HepG2 (cell line): ENCODE results near the gene THADA. TPM values are rescaled to one million over a fixed set of nuclear protein-coding genes. Genes with fewer than 3 reads are reported as not detected.

Source experiments
- ATAC-seq: fragments of 200-7000 bp; cut with Tn5 transposase; 3 replicates; pipeline ENCODE4 v1.9.1; 2020; ENCODE audit warnings: mild to moderate bottlenecking, moderate library complexity
- BruUV-seq: library from RNA; stranded (reverse); fragments of 400-500 nt; replicated peaks from 2 replicates; lab custom pipeline; 2021; lab: Mats Ljungman, UMichigan
- CTCF ChIA-PET: fragments of 300-600 bp; formaldehyde crosslinking; extraction: SDS; loops from one replicate; lab custom pipeline; 2021; ENCODE audit warnings: low total read pairs, inconsistent platforms, low intra/inter-chr PET ratio; lab: Yijun Ruan, JAX
- POLR2A ChIA-PET: fragments of 350-600 bp; sonication (Branson Sonifier 250); formaldehyde crosslinking; loops from one replicate; lab custom pipeline; 2020; ENCODE audit warnings: antibody characterized with exemption, inconsistent platforms; lab: Yijun Ruan, JAX
- DNase-seq: peaks from one replicate; pipeline ENCODE4 v3.0.0-alpha.2; 2015; ENCODE audit warnings: low spot score
- FAIRE-seq: peaks from 3 replicates; lab custom pipeline; 2011; peaks lifted over from hg19 to GRCh38; lab: Jason Lieb, UNC
- H2AFZ ChIP-seq: one replicate; pipeline ENCODE4 v1.6.1; 2011; ENCODE audit warnings: low read length, inconsistent platforms
- H3K27ac ChIP-seq: fragments of 300-600 bp; 3 replicates; pipeline ENCODE4 v1.8.0; 2011; ENCODE audit warnings: mixed run types, mild to moderate bottlenecking, mixed read lengths, low read length, inconsistent platforms; ENCODE audit not compliant: insufficient read depth; ENCODE audit errors: extremely low read length
- H3K27me3 ChIP-seq, 2 experiments: fragments of 200-600 bp in 1 of 2; 2 replicates in 1 of 2; 3 replicates in 1 of 2; pipeline versions ENCODE4 v1.6.0 to v1.8.0; 2011; ENCODE audit warnings: low read length in 2 of 2, mild to moderate bottlenecking in 2 of 2, moderate library complexity in 2 of 2, inconsistent platforms in 1 of 2; ENCODE audit not compliant: insufficient read depth in 2 of 2, control insufficient read depth in 1 of 2
- H3K36me3 ChIP-seq, 2 experiments: fragments of 200-600 bp in 1 of 2; replicated peaks in 1 of 2; 2 replicates in 1 of 2; 3 replicates in 1 of 2; pipeline versions ENCODE4 v1.5.1 to v1.8.0; 2011; ENCODE audit warnings: low read length in 2 of 2, inconsistent platforms in 1 of 2; ENCODE audit not compliant: insufficient read depth in 2 of 2, control insufficient read depth in 1 of 2
- H3K4me1 ChIP-seq: 2 replicates; pipeline ENCODE4 v1.5.1; 2012; ENCODE audit warnings: low read length, inconsistent platforms; ENCODE audit not compliant: insufficient read depth
- H3K4me2 ChIP-seq: 2 replicates; pipeline ENCODE4 v1.6.0; 2011; ENCODE audit warnings: low read depth, low read length, inconsistent platforms
- H3K4me3 ChIP-seq, 3 experiments: fragments of 200-600 bp in 1 of 3; sonication (generic), shearing (Covaris generic) in 1 of 3; replicated peaks in 1 of 3; 2 replicates each; pipeline ENCODE4 v1.5.1; 2011 to 2016; ENCODE audit warnings: low read length in 3 of 3, inconsistent platforms in 2 of 3, low read depth in 2 of 3, mild to moderate bottlenecking in 2 of 3, control low read depth in 1 of 3, mixed read lengths in 1 of 3; ENCODE audit not compliant: insufficient read depth in 1 of 3
- H3K79me2 ChIP-seq: one replicate; pipeline ENCODE4 v1.6.1; 2011; ENCODE audit warnings: low read length, inconsistent platforms; ENCODE audit not compliant: insufficient read depth
- H3K9ac ChIP-seq: 2 replicates; pipeline ENCODE4 v1.6.0; 2011; ENCODE audit warnings: mild to moderate bottlenecking, low read depth, low read length, inconsistent platforms; ENCODE audit not compliant: insufficient read depth
- H3K9me3 ChIP-seq: 2 replicates; pipeline ENCODE4 v1.5.1; 2012; ENCODE audit warnings: mild to moderate bottlenecking, low read length
- H4K20me1 ChIP-seq: 2 replicates; pipeline ENCODE4 v1.6.0; 2011; ENCODE audit warnings: inconsistent platforms, mild to moderate bottlenecking, low read length, moderate library complexity; ENCODE audit not compliant: insufficient read depth
- KLF12 ChIP-seq: sonication (generic); formaldehyde crosslinking; IDR thresholded peaks from 2 replicates; pipeline ENCODE4 v1.4.0; 2020; ENCODE audit warnings: missing genetic modification reagents, borderline replicate concordance
- KMT2B ChIP-seq: IDR thresholded peaks from 2 replicates; pipeline ENCODE4 v1.6.1; 2016; ENCODE audit warnings: missing genetic modification reagents, missing compliant biosample characterization
- REXO4 ChIP-seq: sonication (generic); formaldehyde crosslinking; IDR thresholded peaks from 2 replicates; pipeline ENCODE4 v1.8.0; 2022; ENCODE audit warnings: missing genetic modification reagents, mild to moderate bottlenecking, borderline replicate concordance
- RFX5 ChIP-seq: IDR thresholded peaks from 2 replicates; pipeline ENCODE4 v1.6.1; 2011; ENCODE audit warnings: low read depth, low read length, improper control_type of control experiment
- RORA ChIP-seq: sonication (generic); formaldehyde crosslinking; IDR thresholded peaks from 2 replicates; pipeline ENCODE4 v1.5.0; 2020; ENCODE audit warnings: mild to moderate bottlenecking, missing genetic modification reagents, moderate library complexity
- ZNF331 ChIP-seq: sonication (generic); formaldehyde crosslinking; IDR thresholded peaks from 2 replicates; pipeline ENCODE4 v1.4.0; 2020; ENCODE audit warnings: missing genetic modification reagents
- ZNF589 ChIP-seq: sonication (generic); formaldehyde crosslinking; conservative IDR thresholded peaks from 2 replicates; pipeline ENCODE4 v1.8.0; 2022; ENCODE audit warnings: mild to moderate bottlenecking, moderate library complexity, missing genetic modification reagents
- WGBS: methylation state at CpG from one replicate; pipeline ENCODE4 v1.1.6; 2017; ENCODE audit warnings: low lambda C conversion rate; 5-methylcytosine and 5-hydroxymethylcytosine counted together
- in situ Hi-C: cut with HindIII; loops from 2 replicates; pipeline ENCODE4 v1.10.0; 2017; ENCODE audit warnings: low pct_unique_long_range_greater_than_20kb; ENCODE audit not compliant: extremely low pct_ligation_motif_present
- intact Hi-C: fragments of 100-400 bp; cut with micrococcal nuclease; formaldehyde crosslinking; loops from one replicate; pipeline ENCODE4 v1.10.0; 2022; ENCODE audit not compliant: unreplicated experiment
- polyA plus RNA-seq, 8 experiments: library from polyadenylated mRNA; depleted of rRNA in 3 of 8; stranded (reverse) in 7 of 8; unstranded in 1 of 8; fragments of >200 nt; fragmentation: Illumina TruSeq in 4 of 8; extraction: Trizol in 4 of 8; gene quantifications; 2 replicates each; pipeline versions ENCODE4 v1.2.1 to v1.2.3, GENCODE V29; 2011 to 2016; ENCODE audit warnings: low read depth in 4 of 8, missing spikeins in 1 of 8, mixed read lengths in 1 of 8; ENCODE audit not compliant: insufficient read depth in 1 of 8
- total RNA-seq, 5 experiments: library from RNA; depleted of rRNA; stranded (reverse); fragments of >200 nt; fragmentation: Illumina TruSeq; extraction: Trizol; gene quantifications; 2 replicates each; pipeline ENCODE4 v1.2.3, GENCODE V29; 2016; ENCODE audit warnings: low read depth in 1 of 5
- TF ChIP-seq, protein P1 (sequence below): sonication (generic); formaldehyde crosslinking; IDR thresholded peaks from 2 replicates; pipeline ENCODE4 v1.4.0; 2020; ENCODE audit warnings: missing genetic modification reagents, borderline replicate concordance
- TF ChIP-seq, protein P2 (sequence below), 2 experiments: fragments of 450-650 bp in 1 of 2; sonication (generic) in 1 of 2; formaldehyde crosslinking in 1 of 2; IDR thresholded peaks; 2 replicates each; pipeline versions ENCODE4 v1.6.1 to v1.8.0; 2016 to 2022; ENCODE audit warnings: antibody characterized with exemption in 1 of 2, mild to moderate bottlenecking in 1 of 2, missing genetic modification reagents in 1 of 2

The THADA gene
- total and polyA plus RNA-seq, 2 of the 13 experiments (the other 11 are each of a cell fraction or from before 2014, with no cell fraction given), result 12.7 to 21.7 TPM

DNA sequence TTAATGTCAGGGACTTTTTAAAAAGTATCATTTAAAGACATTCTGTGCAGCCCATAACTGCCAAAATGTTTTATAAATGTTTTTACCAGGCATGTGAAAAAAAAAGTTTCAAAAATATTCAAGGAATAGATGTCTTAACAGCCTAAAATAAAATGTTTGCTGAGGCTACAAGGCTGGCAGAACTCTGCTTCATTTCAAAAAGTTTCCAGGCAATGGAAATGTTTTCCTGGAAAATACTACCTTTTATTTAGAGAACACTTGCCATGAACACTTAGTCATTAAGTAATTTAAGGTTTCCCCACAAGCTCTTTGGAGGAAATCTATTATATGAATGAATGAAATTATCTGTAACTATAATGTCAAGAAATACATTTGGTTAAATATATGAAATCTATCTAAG, 68.8 kb downstream of the THADA start:
- POLR2A ChIA-PET, result no interaction called here
- H4K20me1 ChIP-seq, result no peaks in the 10 kb centered on the region
- H3K9ac ChIP-seq, result no peak overlapping the region
- TF ChIP-seq ZNF589 (CRISPR knock-in tag), result no peak
- no peak for TF ChIP-seq REXO4 (CRISPR knock-in tag)
- TF ChIP-seq, protein P1, sequence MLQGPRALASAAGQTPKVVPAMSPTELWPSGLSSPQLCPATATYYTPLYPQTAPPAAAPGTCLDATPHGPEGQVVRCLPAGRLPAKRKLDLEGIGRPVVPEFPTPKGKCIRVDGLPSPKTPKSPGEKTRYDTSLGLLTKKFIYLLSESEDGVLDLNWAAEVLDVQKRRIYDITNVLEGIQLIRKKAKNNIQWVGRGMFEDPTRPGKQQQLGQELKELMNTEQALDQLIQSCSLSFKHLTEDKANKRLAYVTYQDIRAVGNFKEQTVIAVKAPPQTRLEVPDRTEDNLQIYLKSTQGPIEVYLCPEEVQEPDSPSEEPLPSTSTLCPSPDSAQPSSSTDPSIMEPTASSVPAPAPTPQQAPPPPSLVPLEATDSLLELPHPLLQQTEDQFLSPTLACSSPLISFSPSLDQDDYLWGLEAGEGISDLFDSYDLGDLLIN (CRISPR knock-in tag), result no peak
- TF ChIP-seq KMT2B (CRISPR knock-in tag), result no peak
- no peak for TF ChIP-seq RFX5
- TF ChIP-seq, all 625 proteins: peak for 0
- no peak overlapping the region for H2AFZ ChIP-seq
- no peak for ATAC-seq
- no peaks in the 10 kb centered on the region for H3K4me1 ChIP-seq
- peaks cover 0 to 6% of the 10 kb centered on the region in 2 experiments; a peak in 3 of 5 replicates for H3K36me3 ChIP-seq
- no peaks in the 10 kb centered on the region; the same call in 1 of the 2 replicates for H3K9me3 ChIP-seq
- H3K4me3 ChIP-seq, result no peak overlapping the region
- in situ Hi-C loops (no loop called here), intact Hi-C loops (no loop called here)
- H3K27ac ChIP-seq, result no peak overlapping the region
- H3K79me2 ChIP-seq, result no peaks in the 10 kb centered on the region
- H3K4me2 ChIP-seq, result no peak overlapping the region
- no peak for DNase-seq
- CTCF ChIA-PET, result no interaction called here
- no peak for FAIRE-seq
- no TSS peak for BruUV-seq
- no peaks in the 10 kb centered on the region for H3K27me3 ChIP-seq

DNA sequence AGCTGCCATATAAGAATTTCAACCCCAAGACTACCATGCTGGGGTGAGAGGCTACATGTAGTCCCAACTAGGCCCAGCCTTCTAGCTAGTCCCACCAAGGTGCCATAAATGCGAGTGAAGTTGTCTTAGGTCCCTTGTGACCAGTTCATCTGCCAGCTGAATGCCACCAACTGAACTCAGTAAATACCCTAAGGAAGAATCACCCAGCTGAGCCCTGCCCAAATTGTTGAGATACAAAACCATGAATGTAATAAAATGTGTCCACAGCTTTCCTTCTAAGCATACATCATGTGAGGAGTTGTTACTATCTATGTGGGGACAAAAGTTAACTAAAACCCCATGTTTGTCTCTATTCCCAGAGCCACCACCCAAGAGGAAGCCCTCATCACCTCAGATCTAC, 70.3 kb downstream of the THADA start:
- no peaks in the 10 kb centered on the region; the same call in 1 of the 2 replicates for H3K9me3 ChIP-seq
- FAIRE-seq, result no peak

More for the DNA sequence above, 70.3 kb downstream of the THADA start:
- Histone ChIP-seq H3K36me3 (peaks cover 0 to 6% of the 10 kb centered on the region in 2 experiments; a peak in 3 of 5 replicates), H2AFZ (no peak overlapping the region), H3K27me3 (no peaks in the 10 kb centered on the region), H3K4me2 (no peak overlapping the region), H4K20me1 (no peaks in the 10 kb centered on the region), H3K4me3 (no peak overlapping the region), H3K9ac (no peak overlapping the region), H3K79me2 (no peaks in the 10 kb centered on the region), H3K27ac (no peak overlapping the region), H3K4me1 (no peaks in the 10 kb centered on the region)
- TF ChIP-seq KLF12 (CRISPR knock-in tag), result no peak
- peak; percentile 99 for TF ChIP-seq ZNF331 (CRISPR knock-in tag)
- TF ChIP-seq, protein P2, sequence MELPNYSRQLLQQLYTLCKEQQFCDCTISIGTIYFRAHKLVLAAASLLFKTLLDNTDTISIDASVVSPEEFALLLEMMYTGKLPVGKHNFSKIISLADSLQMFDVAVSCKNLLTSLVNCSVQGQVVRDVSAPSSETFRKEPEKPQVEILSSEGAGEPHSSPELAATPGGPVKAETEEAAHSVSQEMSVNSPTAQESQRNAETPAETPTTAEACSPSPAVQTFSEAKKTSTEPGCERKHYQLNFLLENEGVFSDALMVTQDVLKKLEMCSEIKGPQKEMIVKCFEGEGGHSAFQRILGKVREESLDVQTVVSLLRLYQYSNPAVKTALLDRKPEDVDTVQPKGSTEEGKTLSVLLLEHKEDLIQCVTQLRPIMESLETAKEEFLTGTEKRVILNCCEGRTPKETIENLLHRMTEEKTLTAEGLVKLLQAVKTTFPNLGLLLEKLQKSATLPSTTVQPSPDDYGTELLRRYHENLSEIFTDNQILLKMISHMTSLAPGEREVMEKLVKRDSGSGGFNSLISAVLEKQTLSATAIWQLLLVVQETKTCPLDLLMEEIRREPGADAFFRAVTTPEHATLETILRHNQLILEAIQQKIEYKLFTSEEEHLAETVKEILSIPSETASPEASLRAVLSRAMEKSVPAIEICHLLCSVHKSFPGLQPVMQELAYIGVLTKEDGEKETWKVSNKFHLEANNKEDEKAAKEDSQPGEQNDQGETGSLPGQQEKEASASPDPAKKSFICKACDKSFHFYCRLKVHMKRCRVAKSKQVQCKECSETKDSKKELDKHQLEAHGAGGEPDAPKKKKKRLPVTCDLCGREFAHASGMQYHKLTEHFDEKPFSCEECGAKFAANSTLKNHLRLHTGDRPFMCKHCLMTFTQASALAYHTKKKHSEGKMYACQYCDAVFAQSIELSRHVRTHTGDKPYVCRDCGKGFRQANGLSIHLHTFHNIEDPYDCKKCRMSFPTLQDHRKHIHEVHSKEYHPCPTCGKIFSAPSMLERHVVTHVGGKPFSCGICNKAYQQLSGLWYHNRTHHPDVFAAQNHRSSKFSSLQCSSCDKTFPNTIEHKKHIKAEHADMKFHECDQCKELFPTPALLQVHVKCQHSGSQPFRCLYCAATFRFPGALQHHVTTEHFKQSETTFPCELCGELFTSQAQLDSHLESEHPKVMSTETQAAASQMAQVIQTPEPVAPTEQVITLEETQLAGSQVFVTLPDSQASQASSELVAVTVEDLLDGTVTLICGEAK (IDR thresholded peaks at IDR 0.05), result no peak
- TF ChIP-seq, protein P2 (CRISPR knock-in tag; IDR thresholded peaks at IDR 0.05), result no peak
- TF ChIP-seq RORA (CRISPR knock-in tag), result no peak
- intact Hi-C loops (no loop called here), in situ Hi-C loops (no loop called here)
- ChIA-PET POLR2A (no interaction called here), CTCF (no interaction called here)
- no TSS peak for BruUV-seq
- DNase-seq, result no peak
- ATAC-seq, result no peak
- WGBS, result 100% methylated on average over 1 of the region's 1 CpG
